GM23338 (cell line): Measurements from ENCODE around the gene SSTR4.

Experiments
- CREB1 ChIP-seq: fragments of 250-450 bp; sonication (Bioruptor Pico); IDR thresholded peaks from 2 replicates; pipeline ENCODE4 v1.5.0; 2020; ENCODE audit warnings: low read depth, mild to moderate bottlenecking, moderate library complexity
- CTCF ChIP-seq, 2 experiments: fragments of 200-600 bp in 1 of 2; sonication (generic) in 1 of 2; conservative IDR thresholded peaks; 2 replicates each; pipeline versions ENCODE4 v1.5.1 to v1.6.1; 2016 to 2017; ENCODE audit warnings: antibody characterized with exemption in 2 of 2, low read depth in 2 of 2, mild to moderate bottlenecking in 2 of 2, moderate library complexity in 1 of 2
- ETS1 ChIP-seq: IDR thresholded peaks from 2 replicates; pipeline ENCODE4 v1.6.1; 2016; ENCODE audit warnings: antibody characterized with exemption
- EZH2 ChIP-seq: fragments of 200-600 bp; sonication (generic); IDR thresholded peaks from one replicate; pipeline ENCODE4 v1.8.0; 2017; ENCODE audit warnings: antibody characterized with exemption, mild to moderate bottlenecking, low read depth; ENCODE audit not compliant: unreplicated experiment
- EZH2phosphoT487 ChIP-seq: fragments of 200-600 bp; sonication (generic); IDR thresholded peaks from one replicate; pipeline ENCODE4 v1.8.1; 2018; ENCODE audit warnings: antibody characterized with exemption; ENCODE audit not compliant: unreplicated experiment
- JUNB ChIP-seq: IDR thresholded peaks from one replicate; pipeline ENCODE4 v1.6.1; 2016; ENCODE audit warnings: antibody characterized with exemption; ENCODE audit not compliant: unreplicated experiment
- NANOG ChIP-seq: IDR thresholded peaks from 2 replicates; pipeline ENCODE4 v1.6.1; 2016; ENCODE audit warnings: antibody characterized with exemption, borderline replicate concordance
- POLR2AphosphoS5 ChIP-seq: IDR thresholded peaks from 2 replicates; pipeline ENCODE4 v1.6.1; 2016; ENCODE audit warnings: antibody characterized with exemption, low read depth
- REST ChIP-seq: IDR thresholded peaks from one replicate; pipeline ENCODE4 v1.6.1; 2018; ENCODE audit warnings: antibody characterized with exemption; ENCODE audit not compliant: unreplicated experiment
- STAT1 ChIP-seq: IDR thresholded peaks from one replicate; pipeline ENCODE4 v1.6.1; 2016; ENCODE audit warnings: antibody characterized with exemption; ENCODE audit not compliant: unreplicated experiment
- ZNF114 ChIP-seq: fragments of 250-450 bp; sonication (Bioruptor Pico); IDR thresholded peaks from 2 replicates; pipeline ENCODE4 v1.5.0; 2020; ENCODE audit warnings: mild to moderate bottlenecking, moderate library complexity
- ZNF331 ChIP-seq: fragments of 250-450 bp; sonication (Bioruptor Pico); IDR thresholded peaks from 2 replicates; pipeline ENCODE4 v1.5.0; 2020; ENCODE audit warnings: low read depth, mild to moderate bottlenecking, moderate library complexity
- ZNF462 ChIP-seq: fragments of 250-450 bp; sonication (Bioruptor Pico); IDR thresholded peaks from 2 replicates; pipeline ENCODE4 v1.5.0; 2020; ENCODE audit warnings: mild to moderate bottlenecking, moderate library complexity

- no peak for TF ChIP-seq CTCF (conservative IDR thresholded peaks at IDR 0.05; ENCODE audit: low read depth in 2 of 2)
- TF ChIP-seq EZH2, result no peak
- TF ChIP-seq POLR2AphosphoS5, result no peak
- TF ChIP-seq EZH2phosphoT487, result no peak
- no peak for TF ChIP-seq CREB1
- TF ChIP-seq REST, result no peak
- no peak for TF ChIP-seq ETS1
- no peak for TF ChIP-seq JUNB
- no peak for TF ChIP-seq STAT1
- TF ChIP-seq ZNF114 (CRISPR knock-in tag), result no peak
- TF ChIP-seq ZNF462 (CRISPR knock-in tag), result no peak
- no peak for TF ChIP-seq ZNF331 (CRISPR knock-in tag)
- TF ChIP-seq NANOG, result no peak
Observed at GRCh38 chr20:23077277-23077676, 42.2 kb downstream of the SSTR4 start.
